Cardiac fibroblast (primary cell): Measurements from ENCODE around the gene NFE2L2.
A peak's percentile ranks its signal among the peaks of the same experiment; 100 is the strongest.
"Not testable (repeated sequence)": the region's sequence is repeated elsewhere in the genome, so short reads cannot be mapped to it uniquely, and the experiment has no call there.

Source experiments
- DNase-seq, 2 donors: peaks; one replicate each; pipeline versions ENCODE4 v3.0.0 to v3.0.0-alpha.2; 2010; ENCODE audit warnings: low read depth in 2 of 2
- H3K4me3 ChIP-seq, 2 donors: replicated peaks in 1 of 2; 1 replicate in 1 of 2; 2 replicates in 1 of 2; pipeline ENCODE4 v1.5.1; 2011; ENCODE audit warnings: low read depth in 2 of 2, low read length in 2 of 2, mild to moderate bottlenecking in 2 of 2, moderate library complexity in 1 of 2
- CTCF ChIP-seq: IDR thresholded peaks from one replicate; pipeline ENCODE4 v1.5.1; 2011; ENCODE audit warnings: low read depth, mild to moderate bottlenecking, low read length, inconsistent platforms

Gene NFE2L2

DNA sequence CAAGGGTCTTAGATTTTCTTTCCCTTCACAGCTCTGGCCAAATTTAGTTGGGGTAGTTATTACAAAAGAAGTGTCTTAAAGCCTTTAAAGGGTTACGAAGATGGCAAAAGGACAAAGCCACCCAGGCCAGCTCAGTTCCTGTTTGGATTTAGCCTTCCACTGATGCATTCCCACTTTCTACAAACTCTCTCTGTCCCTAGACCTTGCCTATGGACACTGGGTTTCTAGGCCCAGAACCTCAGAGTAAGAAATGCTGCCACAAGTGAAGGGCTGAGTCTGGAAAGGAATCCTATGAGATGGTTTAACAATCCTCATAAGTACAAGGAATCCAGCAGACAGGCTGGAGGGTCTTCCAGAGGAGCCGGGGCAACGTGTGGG, 13.4 kb downstream of the NFE2L2 start:
- no peak for DNase-seq
- H3K4me3 ChIP-seq: no peak overlapping the region
- TF ChIP-seq CTCF: no peak

GRCh38 chr2:177250461-177250860, 14.1 kb downstream of the NFE2L2 start:
- TF ChIP-seq CTCF: no peak
- no peak overlapping the region for H3K4me3 ChIP-seq
- no peak for DNase-seq

DNA sequence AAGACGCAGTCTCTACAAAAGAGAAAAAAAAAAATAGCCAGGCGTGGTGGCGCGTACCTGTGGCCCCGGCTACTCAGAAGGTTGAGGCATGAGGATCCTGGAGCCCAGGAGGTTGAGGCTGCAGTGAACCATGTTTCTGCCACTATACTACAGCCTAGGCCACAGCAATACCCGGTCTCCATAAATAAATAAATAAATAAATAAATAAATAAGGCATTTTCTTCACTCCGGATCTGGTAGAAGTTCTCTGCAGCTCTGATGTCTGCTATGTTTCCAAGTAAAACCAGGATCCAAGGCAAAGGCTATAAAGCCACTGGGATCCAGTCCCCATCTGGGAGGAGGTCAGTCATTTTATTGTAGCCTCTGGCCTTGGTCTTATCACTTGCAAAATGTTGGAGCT, 15.5 kb downstream of the NFE2L2 start:
- no peak overlapping the region for H3K4me3 ChIP-seq
- DNase-seq: no peak
- no peak for TF ChIP-seq CTCF

DNA sequence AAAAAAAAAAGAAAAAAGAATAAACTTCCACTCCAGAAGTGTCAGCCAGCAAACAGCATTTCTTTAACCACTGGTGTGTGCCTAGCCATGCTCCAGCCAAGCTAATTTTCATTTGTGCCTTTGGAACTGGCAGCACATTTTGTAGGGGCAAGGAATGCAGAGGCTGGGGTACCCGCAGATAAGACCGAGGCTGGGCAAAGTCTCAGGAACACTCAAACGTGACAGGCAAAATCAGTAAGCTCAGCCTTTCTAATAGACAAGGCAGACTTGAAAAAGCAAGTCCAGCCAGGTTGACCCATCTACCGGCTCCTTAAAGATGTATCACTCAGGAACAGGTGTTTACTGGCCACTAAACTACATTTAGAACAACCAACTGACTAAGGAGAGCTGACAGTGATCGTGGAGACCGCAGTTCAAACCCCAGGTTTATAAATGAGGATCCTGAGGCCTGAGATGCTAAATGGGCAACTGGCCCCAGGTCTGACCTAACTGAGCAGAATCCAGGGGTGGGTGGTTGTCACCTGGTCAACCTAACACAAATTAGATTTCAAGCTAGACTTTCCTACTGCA, 16.7 kb downstream of the NFE2L2 start:
- no peak overlapping the region for H3K4me3 ChIP-seq
- no peak for TF ChIP-seq CTCF
- no peak for DNase-seq

DNA sequence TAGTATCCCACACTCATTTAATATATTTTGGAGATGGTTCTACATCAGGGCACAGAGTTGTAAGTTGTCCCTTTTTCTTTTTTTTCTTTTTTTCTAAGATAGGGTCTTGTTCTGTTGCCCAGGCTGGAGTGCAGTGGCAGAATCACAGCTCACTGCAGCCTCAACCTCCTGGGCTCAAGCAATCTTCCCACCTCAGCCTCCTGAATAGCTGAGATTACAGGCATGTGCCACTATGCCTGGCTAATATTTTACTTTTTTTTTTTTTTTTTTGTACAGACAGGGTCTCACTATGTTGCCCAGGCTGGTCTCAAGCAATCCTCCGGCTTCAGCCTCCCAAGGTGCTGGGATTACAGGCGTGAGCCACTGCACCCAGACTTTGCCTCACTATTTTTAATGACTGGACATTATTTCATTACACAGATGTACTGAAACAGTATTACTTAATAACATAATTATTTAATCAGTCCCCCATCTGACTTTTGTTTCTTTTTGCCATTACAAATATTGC, 17.9 kb downstream of the NFE2L2 start:
- not testable (repeated sequence) for H3K4me3 ChIP-seq, DNase-seq

DNA sequence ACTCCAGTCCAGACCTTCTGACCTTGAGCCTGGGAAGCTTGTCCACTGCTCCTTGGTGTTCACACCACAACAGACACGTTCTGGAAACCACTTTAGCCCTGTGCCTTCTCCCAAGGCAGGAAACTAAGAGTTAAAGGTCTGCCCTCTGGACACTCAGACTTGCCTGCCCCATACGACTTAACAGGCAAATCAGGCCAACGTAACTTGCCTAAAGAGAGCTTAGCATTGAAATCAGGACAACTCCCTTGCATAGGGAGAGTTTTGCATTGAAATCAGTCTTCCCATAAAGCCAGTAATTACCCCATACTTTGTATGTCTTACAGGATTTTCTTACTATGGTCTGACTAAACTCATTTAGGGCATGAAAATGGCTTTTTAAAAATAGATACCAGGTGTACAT, 18.5 kb downstream of the NFE2L2 start:
- DNase-seq: no peak

DNA sequence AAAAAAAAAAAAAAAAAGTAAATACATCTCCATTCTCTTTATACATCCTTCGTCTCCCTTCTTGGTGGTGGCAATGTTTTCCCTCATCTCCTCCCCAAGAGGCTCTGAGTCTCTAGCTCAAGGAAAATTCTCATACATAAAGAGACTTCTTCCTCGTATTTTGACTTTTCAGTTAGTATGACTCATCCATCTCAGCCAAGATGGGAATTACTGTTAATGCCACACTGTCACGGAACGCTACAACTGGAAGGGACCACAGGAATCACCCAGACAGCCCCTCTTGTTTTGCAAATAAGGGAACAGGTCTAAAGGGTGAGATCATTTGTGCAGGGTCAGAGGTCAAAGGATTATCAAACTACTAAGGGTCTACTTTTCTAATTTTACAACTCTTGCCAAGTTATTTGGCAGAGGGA, 19.5 kb downstream of the NFE2L2 start:
- peak; percentile 62 to 79 for DNase-seq
- no peak overlapping the region for H3K4me3 ChIP-seq
- TF ChIP-seq CTCF: no peak

More for the DNA sequence above, 18.5 kb downstream of the NFE2L2 start:
- H3K4me3 ChIP-seq: no peak overlapping the region
- TF ChIP-seq CTCF: no peak
